Common myeloid progenitor, CD34-positive (primary cell): ENCODE measurements around the gene SYCN.

Source experiments
- CTCF ChIA-PET: fragments of 350-600 bp; sonication (Branson Sonifier 250); formaldehyde crosslinking; loops from one replicate; lab custom pipeline; 2021; ENCODE audit warnings: antibody characterized with exemption; lab: Charles Lee
- POLR2A ChIA-PET: fragments of 350-600 bp; sonication (Branson Sonifier 250); formaldehyde crosslinking; loops from one replicate; lab custom pipeline; 2021; ENCODE audit warnings: antibody characterized with exemption; lab: Charles Lee
- DNase-seq, 3 donors: peaks; one replicate each; pipeline versions ENCODE4 v3.0.0 to v3.0.0-alpha.2; 2013
- H3K27ac ChIP-seq, 2 experiments: 1 replicate in 1 of 2; 2 replicates in 1 of 2; pipeline ENCODE4 v1.7.0; 2013; ENCODE audit warnings: inconsistent platforms in 2 of 2, low read length in 2 of 2, mild to moderate bottlenecking in 2 of 2, low read depth in 1 of 2, moderate library complexity in 1 of 2; ENCODE audit not compliant: severe bottlenecking in 2 of 2, insufficient read depth in 1 of 2, poor library complexity in 1 of 2
- H3K27me3 ChIP-seq, 5 experiments: replicated peaks in 2 of 5; 1 replicate in 3 of 5; 2 replicates in 2 of 5; pipeline versions ENCODE4 v1.6.1 to v1.7.0; 2013; ENCODE audit warnings: low read length in 4 of 5, mild to moderate bottlenecking in 2 of 5, moderate library complexity in 2 of 5, inconsistent platforms in 1 of 5; ENCODE audit not compliant: insufficient read depth in 5 of 5, control insufficient read depth in 4 of 5
- H3K36me3 ChIP-seq, 4 experiments: 1 replicate in 2 of 4; 2 replicates in 2 of 4; pipeline versions ENCODE4 v1.6.1 to v1.7.0; 2013; ENCODE audit warnings: low read length in 3 of 4, control low read depth in 1 of 4, mild to moderate bottlenecking in 1 of 4; ENCODE audit not compliant: control insufficient read depth in 4 of 4, insufficient read depth in 4 of 4
- H3K4me1 ChIP-seq, 4 experiments: 1 replicate in 3 of 4; 2 replicates in 1 of 4; pipeline versions ENCODE4 v1.6.1 to v1.7.1; 2013; ENCODE audit warnings: low read length in 3 of 4, mild to moderate bottlenecking in 3 of 4, control low read depth in 1 of 4, inconsistent platforms in 1 of 4, moderate library complexity in 1 of 4; ENCODE audit not compliant: control insufficient read depth in 4 of 4, insufficient read depth in 4 of 4; ENCODE audit errors: control extremely low read depth in 1 of 4
- H3K4me3 ChIP-seq, 7 experiments: 1 replicate in 4 of 7; 2 replicates in 3 of 7; pipeline versions ENCODE4 v1.5.1 to v1.7.0; 2013; ENCODE audit warnings: mild to moderate bottlenecking in 7 of 7, low read length in 6 of 7, moderate library complexity in 6 of 7, inconsistent platforms in 2 of 7, low read depth in 2 of 7, control low read depth in 1 of 7; ENCODE audit not compliant: insufficient read depth in 4 of 7, control insufficient read depth in 1 of 7; ENCODE audit errors: extremely low read depth in 1 of 7
- H3K9me3 ChIP-seq, 5 experiments: 1 replicate in 4 of 5; 2 replicates in 1 of 5; pipeline versions ENCODE4 v1.6.1 to v1.7.1; 2013; ENCODE audit warnings: low read length in 4 of 5, mild to moderate bottlenecking in 2 of 5, inconsistent platforms in 1 of 5, low read depth in 1 of 5, moderate library complexity in 1 of 5; ENCODE audit not compliant: control insufficient read depth in 4 of 5, insufficient read depth in 2 of 5; ENCODE audit errors: control extremely low read depth in 1 of 5
- WGBS: methylation state at CpG from one replicate; pipeline ENCODE4 v1.1.5; 2013; ENCODE audit not compliant: insufficient coverage; 5-methylcytosine and 5-hydroxymethylcytosine counted together

The SYCN gene

DNA sequence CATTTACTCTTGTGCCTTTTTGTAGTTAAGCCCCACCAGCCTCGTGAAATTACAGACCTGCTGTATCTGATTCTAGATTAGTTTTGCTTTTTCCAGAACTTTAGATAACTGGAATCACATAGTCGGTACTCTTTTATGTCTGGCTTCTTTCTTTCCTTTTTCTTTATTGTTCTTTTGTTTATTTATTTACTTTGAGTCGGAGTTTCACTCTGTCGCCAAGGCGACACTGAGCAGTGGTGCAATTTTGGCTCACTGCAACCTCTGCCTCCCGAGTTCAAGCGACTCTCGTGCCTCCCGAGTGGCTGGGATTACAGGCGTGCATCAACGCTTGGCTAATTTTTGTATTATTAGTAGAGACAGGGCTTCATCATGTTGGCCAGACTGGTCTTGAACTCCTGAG, 13.3 kb downstream of the SYCN start:
- ChIA-PET POLR2A (interaction anchor here (0.6 kb wide), 1 partner anchor 28 kb away, joined by 3 read pairs; no protein-coding TSS in a partner anchor), CTCF (no interaction called here)
- Histone ChIP-seq H3K4me1 (peaks cover 0 to 6% (median 0%) of the 10 kb centered on the region in 4 experiments), H3K4me3 (no peak overlapping the region), H3K27me3 (peaks cover 0 to 16% (median 4%) of the 10 kb centered on the region in 5 experiments), H3K9me3 (peaks cover 0 to 1% (median 0%) of the 10 kb centered on the region in 5 experiments), H3K36me3 (no peaks in the 10 kb centered on the region), H3K27ac (no peak overlapping the region)
- WGBS, result 89% methylated on average over 7 of the region's 11 CpGs
- no peak for DNase-seq

DNA sequence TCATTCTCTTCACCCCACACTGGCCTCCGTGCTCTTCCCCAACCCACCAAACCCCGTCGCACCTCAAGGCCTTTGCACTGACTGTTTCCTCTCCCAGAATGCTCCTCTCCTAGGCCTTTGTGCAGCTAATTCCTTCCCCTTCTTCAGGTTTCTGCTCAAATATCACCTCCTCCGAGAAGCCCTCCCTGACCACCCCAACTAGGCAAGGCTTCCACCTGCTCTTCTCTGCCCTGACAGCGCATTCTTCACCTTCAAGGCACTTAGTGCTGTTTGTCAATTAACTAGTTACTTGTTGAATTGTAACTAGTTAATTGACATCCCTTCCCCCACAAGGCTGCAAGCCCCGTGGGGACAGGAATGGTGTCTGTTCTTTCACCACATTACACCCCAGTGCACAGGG, 15.1 kb downstream of the SYCN start:
- ChIA-PET POLR2A (no interaction called here), CTCF (interaction anchor here (1.7 kb wide), 1 partner anchor 76 kb away, joined by 3 read pairs; no protein-coding TSS in a partner anchor)
- Histone ChIP-seq H3K9me3 (peaks cover 0 to 1% (median 0%) of the 10 kb centered on the region in 5 experiments), H3K4me3 (no peak overlapping the region), H3K36me3 (no peaks in the 10 kb centered on the region), H3K27me3 (peaks cover 0 to 2% (median 0%) of the 10 kb centered on the region in 5 experiments), H3K4me1 (peaks cover 0 to 4% (median under 1%) of the 10 kb centered on the region in 4 experiments), H3K27ac (no peak overlapping the region)
- WGBS, result 76% methylated on average over 4 of the region's 6 CpGs
- DNase-seq, result no peak

DNA sequence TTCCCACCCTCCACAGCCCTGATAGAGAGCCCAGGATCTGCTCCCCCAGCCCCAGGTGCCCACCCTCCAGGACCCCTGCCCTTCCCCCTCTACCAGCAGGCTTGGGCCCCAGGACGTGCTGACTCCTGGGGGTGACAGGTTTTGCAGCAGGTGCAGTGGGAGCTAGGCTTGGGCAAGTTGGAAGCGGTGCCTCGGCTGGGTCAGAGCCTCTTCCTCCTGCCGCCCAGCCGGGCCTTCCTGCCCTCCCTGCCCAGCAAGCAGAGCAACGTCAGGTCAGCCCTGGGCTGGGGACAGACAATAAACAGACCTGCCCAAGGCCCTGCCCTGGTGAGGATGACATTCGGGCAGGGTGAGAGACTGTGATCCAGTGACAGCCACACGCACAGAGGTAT, 16.5 kb downstream of the SYCN start:
- no peak for DNase-seq
- no peak overlapping the region for H3K27ac ChIP-seq
- WGBS, result 56% methylated on average over 7 of the region's 8 CpGs
- H3K4me1 ChIP-seq, result peaks cover 0 to 4% (median under 1%) of the 10 kb centered on the region in 4 experiments
- ChIA-PET POLR2A (no interaction called here), CTCF (interaction anchor here (1.0 to 1.7 kb wide), 5 partner anchors 11 to 74 kb away, joined by 3 to 5 read pairs (median 4); no protein-coding TSS in a partner anchor)
- H3K36me3 ChIP-seq, result no peaks in the 10 kb centered on the region
- H3K27me3 ChIP-seq, result no peaks in the 10 kb centered on the region
- H3K4me3 ChIP-seq, result no peak overlapping the region
- H3K9me3 ChIP-seq, result peaks cover 0 to 1% (median 0%) of the 10 kb centered on the region in 5 experiments

DNA sequence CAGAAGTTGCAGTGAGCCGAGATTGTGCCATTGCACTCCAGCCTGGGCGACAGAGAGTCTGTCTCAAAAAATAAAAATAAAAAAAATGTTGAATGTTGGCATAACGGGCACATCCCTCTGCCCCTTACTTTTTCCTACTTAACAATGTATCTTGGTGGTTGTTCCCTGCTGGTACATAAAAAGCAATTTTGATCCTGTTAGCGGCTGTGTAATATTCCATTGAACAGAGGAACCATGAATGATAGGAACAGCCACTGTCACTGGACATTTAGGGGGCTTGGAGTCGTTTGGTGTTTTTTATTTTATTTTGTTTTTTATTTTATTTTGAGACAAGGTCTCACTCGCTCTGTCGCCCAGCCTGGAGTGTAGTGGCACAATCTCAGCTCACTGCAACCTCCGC, 17.7 kb downstream of the SYCN start:
- Histone ChIP-seq H3K36me3 (no peaks in the 10 kb centered on the region), H3K27ac (no peak overlapping the region), H3K4me1 (peaks cover 0 to 4% (median under 1%) of the 10 kb centered on the region in 4 experiments), H3K9me3 (peaks cover 0 to 1% (median 0%) of the 10 kb centered on the region in 5 experiments), H3K4me3 (no peak overlapping the region), H3K27me3 (no peaks in the 10 kb centered on the region)
- POLR2A ChIA-PET, result no interaction called here
- 97% methylated on average over 4 of the region's 8 CpGs for WGBS
- no peak for DNase-seq
- CTCF ChIA-PET, result interaction anchor here (0.8 to 1.5 kb wide), 5 partner anchors 13 to 60 kb away, joined by 3 to 4 read pairs (median 3); no protein-coding TSS in a partner anchor

DNA sequence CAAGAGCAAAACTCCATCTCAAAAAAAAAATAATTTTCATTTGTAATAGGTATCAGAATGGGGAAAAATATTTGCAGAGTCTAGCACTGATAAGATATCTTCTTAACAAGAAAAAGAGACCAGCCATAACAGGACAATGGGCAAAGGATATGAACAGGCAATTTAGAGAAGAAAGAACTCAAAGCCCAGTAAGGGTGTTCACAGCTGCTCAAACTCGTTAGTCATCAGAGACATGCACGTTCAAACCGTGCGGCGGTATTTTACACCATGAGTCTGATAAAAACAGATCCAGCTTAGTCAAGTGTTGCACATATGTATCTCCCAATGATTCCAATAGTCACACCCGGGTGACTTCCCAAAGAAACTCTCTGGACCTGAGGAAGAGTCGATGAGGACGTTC, 21.0 kb downstream of the SYCN start:
- DNase-seq, result no peak
- Histone ChIP-seq H3K4me1 (peaks cover 0 to 4% (median under 1%) of the 10 kb centered on the region in 4 experiments), H3K27ac (no peak overlapping the region), H3K9me3 (peaks cover 0 to 1% (median 0%) of the 10 kb centered on the region in 5 experiments), H3K36me3 (peaks cover 0 to 19% (median 11%) of the 10 kb centered on the region in 4 experiments), H3K4me3 (no peak overlapping the region), H3K27me3 (no peaks in the 10 kb centered on the region)
- WGBS, result 100% methylated on average over 8 of the region's 8 CpGs
- ChIA-PET CTCF (interaction anchor here (0.6 to 1.7 kb wide), 2 partner anchors 37 to 111 kb away, joined by 3 to 8 read pairs; no protein-coding TSS in a partner anchor), POLR2A (no interaction called here)

DNA sequence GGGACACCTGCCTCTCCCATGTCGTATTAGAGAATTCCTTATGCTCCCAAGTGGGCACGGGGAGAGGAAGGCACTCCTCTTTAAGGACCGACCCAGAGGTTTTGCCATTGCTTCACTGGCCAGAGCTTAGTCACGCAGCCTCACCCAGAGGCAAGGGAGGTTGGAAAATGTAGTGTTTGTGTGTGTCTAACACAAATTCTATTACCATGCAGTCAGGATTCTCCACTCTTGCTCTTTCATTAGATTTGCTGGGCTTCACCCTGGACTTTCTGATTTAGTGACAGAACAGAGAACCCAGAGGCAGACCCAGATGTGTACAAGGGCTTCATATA, 21.9 kb downstream of the SYCN start:
- CTCF ChIA-PET, result no interaction called here

DNA sequence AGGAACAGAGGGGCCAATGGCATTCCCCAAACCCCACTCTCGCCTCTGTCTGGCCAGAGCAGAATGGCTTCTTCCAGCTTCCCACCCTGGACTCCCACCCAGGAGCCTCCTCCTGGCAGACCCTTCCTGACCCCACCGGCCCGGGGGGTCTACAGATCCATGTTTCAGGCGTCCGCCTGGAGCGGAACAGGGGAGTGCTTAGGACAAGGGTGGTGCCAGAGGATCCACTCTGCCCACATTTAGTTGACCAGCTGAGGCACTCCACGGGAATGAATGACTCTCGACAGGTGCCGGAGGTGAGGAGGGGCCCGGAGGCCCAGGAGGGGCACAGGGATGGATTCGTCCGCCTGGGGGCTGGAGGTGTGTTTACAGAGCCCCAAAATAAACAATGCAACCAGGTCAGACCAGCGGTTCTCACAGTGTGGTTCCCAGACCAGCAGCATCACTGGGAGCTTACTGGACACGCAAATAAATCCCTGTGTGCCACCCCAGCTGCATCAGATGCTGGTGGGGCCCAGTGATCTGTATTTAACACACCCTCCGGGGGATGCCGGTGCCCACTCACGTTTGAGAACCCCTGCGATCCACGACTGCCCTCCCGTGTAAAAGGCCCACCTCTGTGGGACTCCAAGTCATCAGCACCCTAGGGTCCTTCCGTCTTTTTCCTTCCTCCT, 22.4 kb downstream of the SYCN start:
- H3K36me3 ChIP-seq, result peaks cover 3 to 30% (median 18%) of the 10 kb centered on the region in 4 experiments
- H3K27me3 ChIP-seq, result no peaks in the 10 kb centered on the region
- DNase-seq, result no peak
- WGBS, result 94% methylated on average over 19 of the region's 21 CpGs
- CTCF ChIA-PET, result no interaction called here
- no peaks in the 10 kb centered on the region for H3K9me3 ChIP-seq
- H3K4me1 ChIP-seq, result peaks cover 0 to 4% (median under 1%) of the 10 kb centered on the region in 4 experiments
- H3K27ac ChIP-seq, result no peak overlapping the region
- POLR2A ChIA-PET, result no interaction called here
- H3K4me3 ChIP-seq, result no peak overlapping the region

More for the DNA sequence above, 21.9 kb downstream of the SYCN start:
- Histone ChIP-seq H3K4me3 (no peak overlapping the region), H3K27ac (no peak overlapping the region), H3K9me3 (no peaks in the 10 kb centered on the region), H3K27me3 (no peaks in the 10 kb centered on the region), H3K4me1 (peaks cover 0 to 4% (median under 1%) of the 10 kb centered on the region in 4 experiments), H3K36me3 (peaks cover 3 to 26% (median 16%) of the 10 kb centered on the region in 4 experiments)
- WGBS, result no CpG with 5 or more reads among the region's 4 CpGs
- DNase-seq, result no peak
- POLR2A ChIA-PET, result no interaction called here
